ENCODE data around the gene MOCS1.

DNA sequence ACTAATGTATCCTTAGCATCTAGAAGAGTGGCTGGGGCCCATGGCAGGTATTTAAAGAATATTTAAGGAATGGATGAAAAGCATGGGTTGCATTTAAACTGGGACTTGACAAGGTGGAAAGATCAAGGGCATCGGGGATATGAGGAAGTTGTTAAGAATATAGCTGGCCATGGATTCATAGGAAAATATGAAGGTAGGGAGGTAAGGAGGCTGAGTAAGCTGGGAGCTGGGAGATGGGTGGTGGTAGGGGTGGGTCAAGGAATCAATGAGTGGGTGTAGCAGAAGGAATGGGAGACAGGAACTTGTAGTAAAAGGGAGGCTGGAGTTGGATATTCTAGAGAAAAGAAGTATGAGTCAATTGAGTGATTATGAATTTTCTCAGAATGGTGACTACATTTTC, 44.0 kb upstream of the MOCS1 start:
- TF ChIP-seq, protein P1, sequence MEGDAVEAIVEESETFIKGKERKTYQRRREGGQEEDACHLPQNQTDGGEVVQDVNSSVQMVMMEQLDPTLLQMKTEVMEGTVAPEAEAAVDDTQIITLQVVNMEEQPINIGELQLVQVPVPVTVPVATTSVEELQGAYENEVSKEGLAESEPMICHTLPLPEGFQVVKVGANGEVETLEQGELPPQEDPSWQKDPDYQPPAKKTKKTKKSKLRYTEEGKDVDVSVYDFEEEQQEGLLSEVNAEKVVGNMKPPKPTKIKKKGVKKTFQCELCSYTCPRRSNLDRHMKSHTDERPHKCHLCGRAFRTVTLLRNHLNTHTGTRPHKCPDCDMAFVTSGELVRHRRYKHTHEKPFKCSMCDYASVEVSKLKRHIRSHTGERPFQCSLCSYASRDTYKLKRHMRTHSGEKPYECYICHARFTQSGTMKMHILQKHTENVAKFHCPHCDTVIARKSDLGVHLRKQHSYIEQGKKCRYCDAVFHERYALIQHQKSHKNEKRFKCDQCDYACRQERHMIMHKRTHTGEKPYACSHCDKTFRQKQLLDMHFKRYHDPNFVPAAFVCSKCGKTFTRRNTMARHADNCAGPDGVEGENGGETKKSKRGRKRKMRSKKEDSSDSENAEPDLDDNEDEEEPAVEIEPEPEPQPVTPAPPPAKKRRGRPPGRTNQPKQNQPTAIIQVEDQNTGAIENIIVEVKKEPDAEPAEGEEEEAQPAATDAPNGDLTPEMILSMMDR (IDR thresholded peaks at IDR 0.05), result no peak
- no peak for TF ChIP-seq POLR2AphosphoS5 (IDR thresholded peaks at IDR 0.05)
- TF ChIP-seq POLR2A (IDR thresholded peaks at IDR 0.05), result no peak
- no peak for TF ChIP-seq EP300 (IDR thresholded peaks at IDR 0.05)

Data from gastroesophageal sphincter (tissue), 3 donors.